H1 (cell line): ENCODE measurements around the gene PRAMEF12. TPM values are rescaled to one million over a fixed set of nuclear protein-coding genes. Genes with fewer than 3 reads are reported as not detected.

ENCODE experiments used
- ATF3 ChIP-seq: IDR thresholded peaks from 2 replicates; pipeline ENCODE4 v1.6.1; 2011; ENCODE audit warnings: low read depth, mild to moderate bottlenecking, low read length; ENCODE audit not compliant: insufficient read depth
- KDM1A ChIP-seq: fragments of 200-600, 300-600 bp; sonication (generic); IDR thresholded peaks from 2 replicates; pipeline ENCODE4 v1.7.1; 2016; ENCODE audit warnings: mild to moderate bottlenecking, low read length, borderline replicate concordance
- KDM4A ChIP-seq: IDR thresholded peaks from one replicate; pipeline ENCODE4 v1.7.1; 2012; ENCODE audit warnings: low read depth, mild to moderate bottlenecking, moderate library complexity, low read length, inconsistent platforms; ENCODE audit not compliant: severe bottlenecking
- MAX ChIP-seq: IDR thresholded peaks from 2 replicates; pipeline ENCODE4 v1.6.1; 2012; ENCODE audit warnings: inconsistent platforms
- RAD21 ChIP-seq, 2 experiments: IDR thresholded peaks in 1 of 2; conservative IDR thresholded peaks in 1 of 2; 2 replicates each; pipeline ENCODE4 v1.6.1; 2011; ENCODE audit warnings: low read depth in 2 of 2, low read length in 2 of 2, improper control_type of control experiment in 1 of 2, inconsistent platforms in 1 of 2, mild to moderate bottlenecking in 1 of 2, moderate library complexity in 1 of 2
- polyA plus RNA-seq, 7 experiments: library from polyadenylated mRNA; depleted of rRNA in 3 of 7; stranded (reverse) in 5 of 7; unstranded in 2 of 7; fragments of >200 nt in 5 of 7; fragments of 200-250 nt in 2 of 7; gene quantifications; 1 replicate in 5 of 7; 2 replicates in 1 of 7; 4 replicates in 1 of 7; pipeline versions ENCODE4 v1.2.1 to v1.2.3, GENCODE V29; 2011 to 2013; ENCODE audit warnings: missing spikeins in 2 of 7, mixed read lengths in 2 of 7
- total RNA-seq: library from RNA; stranded (reverse); fragmentation: NEBNext Ultra II Directional; extraction: Animal tissue kit (Norgen Biotek cat#: 25700); gene quantifications from 2 replicates; pipeline ENCODE4 v1.2.1, GENCODE V29; 2021

The PRAMEF12 gene
- total and polyA plus RNA-seq, 2 of the 8 experiments (the other 6 are each of a cell fraction or from before 2014, with no cell fraction given) = not detected

GRCh38 chr1:12769976-12770505, 3.5 kb upstream of the PRAMEF12 start (continued):
- no peak for TF ChIP-seq MAX
- no peak for TF ChIP-seq KDM1A
- no peak for TF ChIP-seq KDM4A
- TF ChIP-seq RAD21 (IDR thresholded peaks at IDR 0.05 in 1 of 2, conservative IDR thresholded peaks at IDR 0.05 in 1 of 2; ENCODE audit: low read depth in 2 of 2, low read length in 2 of 2) = no peak
- no peak for TF ChIP-seq ATF3
